C4-2B (cell line): ENCODE measurements around the gene CHPF.

Experiments used
- H3K27ac ChIP-seq: fragments of 450-650 bp; 2 replicates; pipeline ENCODE4 v1.5.1; 2017
- ZFX ChIP-seq: fragments of 450-650 bp; IDR thresholded peaks from 2 replicates; pipeline ENCODE4 v1.6.1; 2017
- TF ChIP-seq, protein P1 (sequence below): fragments of 450-650 bp; conservative IDR thresholded peaks from 2 replicates; pipeline ENCODE4 v1.5.1; 2017; ENCODE audit warnings: mild to moderate bottlenecking

Gene CHPF

DNA sequence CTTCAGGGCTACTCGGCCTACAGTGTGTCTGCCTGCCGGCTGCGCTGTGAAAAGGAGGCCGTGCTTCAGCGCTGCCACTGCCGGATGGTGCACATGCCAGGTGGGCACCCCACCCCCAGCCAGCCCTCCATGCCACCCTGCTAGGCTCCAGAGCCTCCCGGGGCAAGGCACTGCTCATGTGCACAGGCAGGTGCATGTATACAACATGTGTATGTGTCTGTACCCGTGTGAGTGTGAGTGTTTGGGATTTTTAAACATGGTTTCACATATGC, 11.3 kb downstream of the CHPF start:
- H3K27ac ChIP-seq = no peak overlapping the region
- no peak for TF ChIP-seq ZFX
- TF ChIP-seq, protein P1, sequence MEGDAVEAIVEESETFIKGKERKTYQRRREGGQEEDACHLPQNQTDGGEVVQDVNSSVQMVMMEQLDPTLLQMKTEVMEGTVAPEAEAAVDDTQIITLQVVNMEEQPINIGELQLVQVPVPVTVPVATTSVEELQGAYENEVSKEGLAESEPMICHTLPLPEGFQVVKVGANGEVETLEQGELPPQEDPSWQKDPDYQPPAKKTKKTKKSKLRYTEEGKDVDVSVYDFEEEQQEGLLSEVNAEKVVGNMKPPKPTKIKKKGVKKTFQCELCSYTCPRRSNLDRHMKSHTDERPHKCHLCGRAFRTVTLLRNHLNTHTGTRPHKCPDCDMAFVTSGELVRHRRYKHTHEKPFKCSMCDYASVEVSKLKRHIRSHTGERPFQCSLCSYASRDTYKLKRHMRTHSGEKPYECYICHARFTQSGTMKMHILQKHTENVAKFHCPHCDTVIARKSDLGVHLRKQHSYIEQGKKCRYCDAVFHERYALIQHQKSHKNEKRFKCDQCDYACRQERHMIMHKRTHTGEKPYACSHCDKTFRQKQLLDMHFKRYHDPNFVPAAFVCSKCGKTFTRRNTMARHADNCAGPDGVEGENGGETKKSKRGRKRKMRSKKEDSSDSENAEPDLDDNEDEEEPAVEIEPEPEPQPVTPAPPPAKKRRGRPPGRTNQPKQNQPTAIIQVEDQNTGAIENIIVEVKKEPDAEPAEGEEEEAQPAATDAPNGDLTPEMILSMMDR = no peak

- TF ChIP-seq, protein P1 = no peak
- H3K27ac ChIP-seq = no peak overlapping the region
Observed at GRCh38 chr2:219531639-219532377, 11.8 kb downstream of the CHPF start.

- H3K27ac ChIP-seq = no peak overlapping the region
- no peak for TF ChIP-seq ZFX
- TF ChIP-seq, protein P1 = peak; percentile 92
Observed at GRCh38 chr2:219530048-219530963, 13.3 kb downstream of the CHPF start.

DNA sequence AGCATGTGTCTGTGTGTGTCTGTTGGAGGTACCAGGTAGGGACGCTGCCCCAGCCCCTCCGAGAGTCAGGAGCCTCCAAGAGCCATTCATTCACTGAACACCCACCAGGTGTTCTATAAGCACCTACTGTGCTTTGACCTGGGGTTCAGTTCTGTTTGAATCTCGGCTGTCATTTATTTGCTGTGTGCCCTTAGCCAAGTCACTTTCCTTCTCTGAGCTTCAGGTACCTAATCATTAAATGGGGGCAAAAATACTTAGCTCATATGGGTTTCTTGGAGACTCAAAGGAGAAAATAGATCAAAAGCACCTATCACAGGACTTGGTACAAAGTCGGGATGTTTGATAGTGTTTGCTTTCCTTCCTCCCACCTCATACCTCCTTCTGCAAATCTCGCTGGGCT, 16.1 kb downstream of the CHPF start:
- TF ChIP-seq, protein P1 = no peak
- H3K27ac ChIP-seq = no peak overlapping the region

GRCh38 chr2:219527076-219527394, 16.6 kb downstream of the CHPF start:
- TF ChIP-seq, protein P1 = no peak

GRCh38 chr2:219526320-219527075, 17.1 kb downstream of the CHPF start:
- TF ChIP-seq, protein P1 = no peak
- no peak for TF ChIP-seq ZFX
- no peak overlapping the region for H3K27ac ChIP-seq

More at GRCh38 chr2:219527076-219527394, 16.6 kb downstream of the CHPF start:
- no peak overlapping the region for H3K27ac ChIP-seq
